ENCODE results near the gene BTBD8. TPM values are rescaled to one million over a fixed set of nuclear protein-coding genes. Genes with fewer than 3 reads are reported as not detected.

Gene BTBD8
- total RNA-seq, 2 donors from 2014 or later, result 6.3 to 15.7 TPM

DNA sequence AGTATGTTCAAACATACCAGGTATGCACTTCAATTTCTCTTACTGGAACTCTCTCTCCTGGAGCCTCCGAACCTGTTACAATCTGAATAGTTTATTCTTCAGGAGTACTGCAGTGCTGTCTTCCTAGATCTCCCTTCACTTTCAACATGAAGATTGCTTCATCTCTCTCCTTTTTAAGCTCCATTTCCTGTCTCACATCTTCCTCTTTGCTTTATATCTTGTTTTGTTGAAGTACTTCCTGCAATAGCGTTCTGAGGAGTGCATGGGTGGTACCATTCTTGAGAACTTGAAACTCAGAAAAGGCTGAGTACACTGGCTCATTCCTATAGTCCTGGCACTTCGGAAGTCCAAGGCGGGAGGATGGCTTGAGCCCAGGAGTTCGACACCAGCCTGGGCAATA lies 121.8 kb downstream of the BTBD8 start:
- WGBS, result 82% methylated on average over 5 of the region's 5 CpGs
- no peak for DNase-seq (ENCODE audit: low spot score)
- TF ChIP-seq POLR2AphosphoS5 (IDR thresholded peaks at IDR 0.05), result no peak
- TF ChIP-seq, protein P1, sequence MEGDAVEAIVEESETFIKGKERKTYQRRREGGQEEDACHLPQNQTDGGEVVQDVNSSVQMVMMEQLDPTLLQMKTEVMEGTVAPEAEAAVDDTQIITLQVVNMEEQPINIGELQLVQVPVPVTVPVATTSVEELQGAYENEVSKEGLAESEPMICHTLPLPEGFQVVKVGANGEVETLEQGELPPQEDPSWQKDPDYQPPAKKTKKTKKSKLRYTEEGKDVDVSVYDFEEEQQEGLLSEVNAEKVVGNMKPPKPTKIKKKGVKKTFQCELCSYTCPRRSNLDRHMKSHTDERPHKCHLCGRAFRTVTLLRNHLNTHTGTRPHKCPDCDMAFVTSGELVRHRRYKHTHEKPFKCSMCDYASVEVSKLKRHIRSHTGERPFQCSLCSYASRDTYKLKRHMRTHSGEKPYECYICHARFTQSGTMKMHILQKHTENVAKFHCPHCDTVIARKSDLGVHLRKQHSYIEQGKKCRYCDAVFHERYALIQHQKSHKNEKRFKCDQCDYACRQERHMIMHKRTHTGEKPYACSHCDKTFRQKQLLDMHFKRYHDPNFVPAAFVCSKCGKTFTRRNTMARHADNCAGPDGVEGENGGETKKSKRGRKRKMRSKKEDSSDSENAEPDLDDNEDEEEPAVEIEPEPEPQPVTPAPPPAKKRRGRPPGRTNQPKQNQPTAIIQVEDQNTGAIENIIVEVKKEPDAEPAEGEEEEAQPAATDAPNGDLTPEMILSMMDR (IDR thresholded peaks at IDR 0.05), result no peak
- no peaks in the 10 kb centered on the region for H3K36me3 ChIP-seq
- H3K9me3 ChIP-seq, result no peaks in the 10 kb centered on the region
- intact Hi-C loops (cut with DNase I), result no loop called here
- H3K4me1 ChIP-seq (replicated peaks), result no peaks in the 10 kb centered on the region
- no peaks in the 10 kb centered on the region for H3K27me3 ChIP-seq (replicated peaks; ENCODE audit: insufficient read depth)
- no peak overlapping the region for H3K4me3 ChIP-seq
- no peak overlapping the region for H3K27ac ChIP-seq

DNA sequence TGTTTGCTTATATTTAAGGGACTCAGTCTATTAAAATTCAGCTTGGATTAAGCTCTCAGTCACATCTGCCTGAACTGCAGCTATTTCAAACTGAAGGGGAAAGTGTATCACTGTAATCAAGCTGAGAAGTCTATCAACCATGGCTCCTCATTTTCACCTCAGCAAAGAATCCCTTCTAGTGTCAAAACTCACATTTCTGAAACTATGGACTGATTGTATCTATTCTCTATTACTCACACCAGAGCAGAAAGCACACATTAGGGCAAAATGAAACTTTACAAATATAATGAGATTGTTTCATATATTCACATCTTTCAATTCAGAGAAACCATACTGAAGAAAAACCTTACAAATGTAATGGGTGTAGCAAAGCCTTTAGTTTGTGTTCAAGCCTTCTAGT lies 123.0 kb downstream of the BTBD8 start:
- intact Hi-C loops (cut with DNase I), result no loop called here
- H3K4me1 ChIP-seq (replicated peaks), result no peaks in the 10 kb centered on the region
- DNase-seq (ENCODE audit: low spot score), result no peak
- H3K9me3 ChIP-seq, result no peaks in the 10 kb centered on the region
- H3K27ac ChIP-seq, result no peak overlapping the region
- H3K27me3 ChIP-seq (replicated peaks; ENCODE audit: insufficient read depth), result no peaks in the 10 kb centered on the region
- H3K36me3 ChIP-seq, result no peaks in the 10 kb centered on the region
- no peak overlapping the region for H3K4me3 ChIP-seq
- TF ChIP-seq, protein P1 (IDR thresholded peaks at IDR 0.05), result no peak
- TF ChIP-seq POLR2AphosphoS5 (IDR thresholded peaks at IDR 0.05) (no peak), POLR2A (IDR thresholded peaks at IDR 0.05) (no peak)

DNA sequence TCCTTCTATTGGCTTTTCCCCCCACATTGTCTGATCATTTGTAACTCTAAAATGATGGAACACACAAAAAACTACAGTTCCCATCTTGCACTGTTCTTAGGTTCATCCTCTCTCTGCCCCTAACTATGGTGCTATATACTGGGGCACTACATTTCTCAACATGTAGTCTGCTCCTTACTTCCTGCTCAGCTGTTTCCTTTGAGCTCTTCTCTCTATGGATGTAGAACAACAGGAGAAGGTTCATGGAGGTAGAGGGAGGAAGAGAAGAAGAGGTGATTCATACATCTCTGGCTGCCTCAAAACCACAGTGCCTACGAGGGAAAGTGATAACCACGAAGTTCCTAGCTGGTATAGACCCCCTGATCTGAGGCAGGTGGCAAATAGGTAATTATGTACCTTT lies 130.6 kb downstream of the BTBD8 start:
- 75% methylated on average over 2 of the region's 2 CpGs for WGBS
- intact Hi-C loops (cut with DNase I), result no loop called here
- Histone ChIP-seq H3K27me3 (replicated peaks; ENCODE audit: insufficient read depth) (no peaks in the 10 kb centered on the region), H3K4me3 (no peak overlapping the region), H3K9me3 (no peaks in the 10 kb centered on the region), H3K36me3 (no peaks in the 10 kb centered on the region), H3K4me1 (replicated peaks) (no peaks in the 10 kb centered on the region), H3K27ac (no peak overlapping the region)
- TF ChIP-seq, protein P1 (IDR thresholded peaks at IDR 0.05), result no peak
- TF ChIP-seq POLR2AphosphoS5 (IDR thresholded peaks at IDR 0.05) (no peak), POLR2A (IDR thresholded peaks at IDR 0.05) (no peak)
- no peak for DNase-seq (ENCODE audit: low spot score)

DNA sequence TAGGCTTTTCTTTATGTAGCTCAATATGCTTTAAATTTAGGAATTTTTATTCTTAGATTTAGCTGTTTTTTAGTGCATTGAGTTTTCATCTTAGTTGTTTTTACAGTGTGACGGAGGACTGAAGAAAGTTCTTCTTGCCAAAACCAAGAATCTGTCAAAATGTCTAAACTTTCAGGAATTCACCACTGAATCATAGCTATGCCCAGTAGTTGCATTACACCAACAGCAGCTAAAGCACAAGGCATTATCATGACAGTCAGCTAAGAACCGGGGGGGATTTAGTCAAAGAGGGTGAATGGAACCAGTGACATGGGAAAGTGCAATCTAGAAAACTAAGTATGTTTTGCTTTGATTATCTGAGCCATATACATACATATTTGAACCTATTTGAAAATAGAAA lies 131.0 kb downstream of the BTBD8 start:
- 94% methylated on average over 2 of the region's 2 CpGs for WGBS
- Histone ChIP-seq H3K9me3 (no peaks in the 10 kb centered on the region), H3K27ac (no peak overlapping the region), H3K27me3 (replicated peaks; ENCODE audit: insufficient read depth) (no peaks in the 10 kb centered on the region), H3K4me3 (no peak overlapping the region), H3K4me1 (replicated peaks) (no peaks in the 10 kb centered on the region), H3K36me3 (no peaks in the 10 kb centered on the region)
- TF ChIP-seq POLR2AphosphoS5 (IDR thresholded peaks at IDR 0.05) (no peak), POLR2A (IDR thresholded peaks at IDR 0.05) (no peak)
- TF ChIP-seq, protein P1 (IDR thresholded peaks at IDR 0.05), result no peak
- intact Hi-C loops (cut with DNase I), result no loop called here
- DNase-seq (ENCODE audit: low spot score), result no peak

DNA sequence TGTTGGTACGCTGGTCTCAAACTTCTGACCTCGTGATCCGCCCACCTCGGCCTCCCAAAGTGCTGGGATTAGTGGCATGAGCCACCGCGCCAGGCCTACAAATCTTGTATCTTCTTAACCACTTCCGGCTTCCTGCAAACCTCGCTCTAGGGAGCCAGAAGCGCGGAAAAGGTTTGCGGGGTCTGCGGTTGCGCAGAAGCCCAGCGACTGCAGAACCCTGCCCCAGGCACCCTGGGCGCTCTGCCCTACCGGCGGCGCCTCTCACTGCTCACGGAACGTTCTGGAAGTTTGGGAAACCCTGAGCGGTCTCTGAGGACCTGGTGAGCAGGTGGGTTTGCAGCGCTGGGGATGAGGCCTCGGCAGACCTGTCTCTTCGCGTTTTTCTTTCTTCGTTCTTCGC lies 137.6 kb downstream of the BTBD8 start, which contains the start of gene C1orf146:
Gene C1orf146, plus strand, starts transcription at position 195 of the 400 bp plus-strand sequence. CDS start 13,506 bp downstream, outside the sequence.
- 96% methylated on average over 27 of the region's 27 CpGs for WGBS
- no peaks in the 10 kb centered on the region for H3K4me1 ChIP-seq (replicated peaks)
- no peak for DNase-seq (ENCODE audit: low spot score)
- H3K4me3 ChIP-seq, result no peak within 1 kb of the TSS
- no peaks in the 10 kb centered on the region for H3K27me3 ChIP-seq (replicated peaks; ENCODE audit: insufficient read depth)
- H3K36me3 ChIP-seq, result no peaks in the 10 kb centered on the region
- no peaks in the 10 kb centered on the region for H3K9me3 ChIP-seq
- no peak within 1 kb of the TSS for H3K27ac ChIP-seq
- intact Hi-C loops (cut with DNase I), result no loop called here
- TF ChIP-seq POLR2A (IDR thresholded peaks at IDR 0.05) (no peak), POLR2AphosphoS5 (IDR thresholded peaks at IDR 0.05) (no peak)
- TF ChIP-seq, protein P1 (IDR thresholded peaks at IDR 0.05), result no peak

All from prostate gland (tissue), 2 donors.